Fibroblast of lung (primary cell): Measurements from ENCODE around the gene SELENOI. TPM values are rescaled to one million over a fixed set of nuclear protein-coding genes. Genes with fewer than 3 reads are reported as not detected.

Experiments
- DNase-seq, 2 donors: peaks; one replicate each; pipeline versions ENCODE4 v3.0.0 to v3.0.0-alpha.2; 2010; ENCODE audit warnings: low read depth in 2 of 2
- H2AFZ ChIP-seq: 2 replicates; pipeline ENCODE4 v1.5.1; 2012; ENCODE audit warnings: low read length, control low read depth, inconsistent platforms
- H3K27ac ChIP-seq: 2 replicates; pipeline ENCODE4 v1.5.1; 2011; ENCODE audit warnings: low read length, control low read depth; ENCODE audit not compliant: insufficient read depth
- H3K27me3 ChIP-seq: 2 replicates; pipeline ENCODE4 v1.5.1; 2011; ENCODE audit warnings: mild to moderate bottlenecking, low read length; ENCODE audit not compliant: control insufficient read depth, insufficient read depth
- H3K36me3 ChIP-seq: 2 replicates; pipeline ENCODE4 v1.5.1; 2011; ENCODE audit warnings: low read length; ENCODE audit not compliant: control insufficient read depth, insufficient read depth
- H3K4me1 ChIP-seq: 2 replicates; pipeline ENCODE4 v1.5.1; 2011; ENCODE audit warnings: low read length; ENCODE audit not compliant: control insufficient read depth, insufficient read depth; ENCODE audit errors: extremely low read depth
- H3K4me2 ChIP-seq: 2 replicates; pipeline ENCODE4 v1.5.1; 2011; ENCODE audit warnings: low read length, control low read depth; ENCODE audit not compliant: insufficient read depth; ENCODE audit errors: extremely low read depth
- H3K4me3 ChIP-seq, 4 experiments: fragments of 200-600 bp in 1 of 4; sonication (generic) in 1 of 4; replicated peaks in 1 of 4; 2 replicates each; pipeline ENCODE4 v1.5.1; 2011 to 2016; ENCODE audit warnings: low read length in 4 of 4, low read depth in 3 of 4, mild to moderate bottlenecking in 3 of 4, control low read depth in 2 of 4, inconsistent platforms in 1 of 4, mixed read lengths in 1 of 4; ENCODE audit not compliant: insufficient read depth in 1 of 4; ENCODE audit errors: control extremely low read depth in 1 of 4
- H3K79me2 ChIP-seq: 2 replicates; pipeline ENCODE4 v1.5.1; 2012; ENCODE audit warnings: mild to moderate bottlenecking, low read length, inconsistent platforms; ENCODE audit not compliant: control insufficient read depth, insufficient read depth
- H3K9ac ChIP-seq: 2 replicates; pipeline ENCODE4 v1.5.1; 2011; ENCODE audit warnings: mild to moderate bottlenecking, low read length, control low read depth; ENCODE audit not compliant: insufficient read depth
- H3K9me3 ChIP-seq: 2 replicates; pipeline ENCODE4 v1.5.1; 2012; ENCODE audit warnings: low read depth, low read length; ENCODE audit not compliant: control insufficient read depth, insufficient read depth
- H4K20me1 ChIP-seq: 2 replicates; pipeline ENCODE4 v1.5.1; 2011; ENCODE audit warnings: low read length; ENCODE audit not compliant: control insufficient read depth, insufficient read depth; ENCODE audit errors: extremely low read depth
- EZH2 ChIP-seq: IDR thresholded peaks from 2 replicates; pipeline ENCODE4 v1.5.1; 2012; ENCODE audit warnings: low read length, control low read depth, mild to moderate bottlenecking; ENCODE audit errors: missing control alignments
- polyA plus RNA-seq, 2 donors: library from polyadenylated mRNA; depleted of rRNA in 1 of 2; stranded (reverse) in 1 of 2; unstranded in 1 of 2; fragments of >200 nt; gene quantifications; 2 replicates each; pipeline ENCODE4 v1.2.1, GENCODE V29; 2011 to 2012; ENCODE audit warnings: missing spikeins in 1 of 2
- total RNA-seq: library from RNA; depleted of rRNA; stranded (reverse); fragments of >200 nt; gene quantifications from 2 replicates; pipeline ENCODE4 v1.2.1, GENCODE V29; 2014
- TF ChIP-seq, protein P1 (sequence below), 2 donors: IDR thresholded peaks in 1 of 2; conservative IDR thresholded peaks in 1 of 2; 1 replicate in 1 of 2; 2 replicates in 1 of 2; pipeline ENCODE4 v1.5.1; 2011 to 2012; ENCODE audit warnings: low read length in 2 of 2, control low read depth in 1 of 2, inconsistent platforms in 1 of 2, low read depth in 1 of 2, mild to moderate bottlenecking in 1 of 2

Gene SELENOI
- total and polyA plus RNA-seq, 2 donors (not counting 1 experiment from before 2014, with no cell fraction given), result 11.9 to 18.8 TPM

DNA sequence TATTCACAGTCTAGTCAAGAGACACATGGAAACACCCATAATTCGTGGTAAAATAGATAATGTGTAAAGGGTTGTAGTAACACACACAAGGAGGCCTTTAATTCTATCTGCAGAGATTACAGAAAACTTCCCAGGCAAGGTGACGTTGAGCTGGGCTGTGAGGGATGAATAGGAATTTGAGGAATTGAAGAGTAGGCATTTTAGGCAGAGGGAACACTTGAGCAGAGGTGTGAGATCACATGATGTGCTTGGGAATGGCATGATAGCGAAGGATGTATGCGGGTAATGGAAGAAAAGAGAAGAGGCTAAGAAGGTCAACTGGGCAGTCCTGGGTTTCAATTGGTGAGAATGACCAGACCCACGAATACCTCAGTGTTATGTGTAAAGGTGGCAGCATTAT lies 76.0 kb downstream of the SELENOI start:
- H3K4me2 ChIP-seq, result no peak overlapping the region
- H3K27ac ChIP-seq, result no peak overlapping the region
- no peaks in the 10 kb centered on the region for H3K9me3 ChIP-seq
- no peaks in the 10 kb centered on the region for H3K36me3 ChIP-seq
- no peak for DNase-seq
- H3K27me3 ChIP-seq, result peaks cover 2% of the 10 kb centered on the region
- H2AFZ ChIP-seq, result no peak overlapping the region
- H3K4me1 ChIP-seq, result no peaks in the 10 kb centered on the region
- no peaks in the 10 kb centered on the region for H4K20me1 ChIP-seq
- no peaks in the 10 kb centered on the region for H3K79me2 ChIP-seq
- TF ChIP-seq EZH2, result no peak
- no peak overlapping the region for H3K4me3 ChIP-seq
- no peak overlapping the region for H3K9ac ChIP-seq

DNA sequence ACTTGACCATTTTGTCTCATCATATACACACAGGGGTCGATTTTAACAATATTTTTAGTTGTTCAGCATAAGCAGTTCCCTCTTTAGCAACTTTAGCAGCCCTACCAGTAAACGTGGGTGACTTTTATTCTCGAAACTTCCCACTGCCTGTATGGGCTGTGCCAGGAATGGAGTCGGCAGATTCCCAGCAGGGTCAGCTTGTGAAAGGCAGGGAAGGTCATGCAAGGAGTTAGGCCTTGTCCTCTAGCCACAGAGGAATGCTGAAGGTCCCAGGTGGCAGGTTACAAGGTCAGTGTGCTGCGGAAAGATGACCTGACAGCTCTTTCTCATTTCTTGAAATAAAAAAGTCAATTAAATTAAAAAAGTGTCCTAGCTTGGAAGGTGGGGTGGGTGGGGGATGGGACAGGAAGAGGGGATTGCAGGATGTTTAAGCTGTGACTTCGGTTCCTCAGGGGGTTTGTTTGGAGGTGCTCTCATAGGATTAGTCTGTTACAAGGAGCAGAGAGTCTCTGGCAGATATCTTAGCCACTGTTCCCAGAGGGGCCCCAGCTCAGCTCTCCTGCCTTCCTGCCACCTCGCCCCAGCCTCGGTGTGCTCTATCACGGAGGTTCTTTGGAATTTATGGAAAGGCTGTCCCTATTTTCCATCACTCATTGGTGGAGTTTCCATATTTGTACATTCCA lies 77.1 kb downstream of the SELENOI start:
- Histone ChIP-seq H4K20me1 (no peaks in the 10 kb centered on the region), H3K36me3 (no peaks in the 10 kb centered on the region), H3K9ac (no peak overlapping the region), H3K4me2 (no peak overlapping the region), H3K79me2 (no peaks in the 10 kb centered on the region), H2AFZ (no peak overlapping the region), H3K27ac (no peak overlapping the region), H3K4me3 (no peak overlapping the region), H3K9me3 (no peaks in the 10 kb centered on the region), H3K27me3 (peaks cover 2% of the 10 kb centered on the region), H3K4me1 (no peaks in the 10 kb centered on the region)
- no peak for DNase-seq
- TF ChIP-seq EZH2, result no peak
- TF ChIP-seq, protein P1, sequence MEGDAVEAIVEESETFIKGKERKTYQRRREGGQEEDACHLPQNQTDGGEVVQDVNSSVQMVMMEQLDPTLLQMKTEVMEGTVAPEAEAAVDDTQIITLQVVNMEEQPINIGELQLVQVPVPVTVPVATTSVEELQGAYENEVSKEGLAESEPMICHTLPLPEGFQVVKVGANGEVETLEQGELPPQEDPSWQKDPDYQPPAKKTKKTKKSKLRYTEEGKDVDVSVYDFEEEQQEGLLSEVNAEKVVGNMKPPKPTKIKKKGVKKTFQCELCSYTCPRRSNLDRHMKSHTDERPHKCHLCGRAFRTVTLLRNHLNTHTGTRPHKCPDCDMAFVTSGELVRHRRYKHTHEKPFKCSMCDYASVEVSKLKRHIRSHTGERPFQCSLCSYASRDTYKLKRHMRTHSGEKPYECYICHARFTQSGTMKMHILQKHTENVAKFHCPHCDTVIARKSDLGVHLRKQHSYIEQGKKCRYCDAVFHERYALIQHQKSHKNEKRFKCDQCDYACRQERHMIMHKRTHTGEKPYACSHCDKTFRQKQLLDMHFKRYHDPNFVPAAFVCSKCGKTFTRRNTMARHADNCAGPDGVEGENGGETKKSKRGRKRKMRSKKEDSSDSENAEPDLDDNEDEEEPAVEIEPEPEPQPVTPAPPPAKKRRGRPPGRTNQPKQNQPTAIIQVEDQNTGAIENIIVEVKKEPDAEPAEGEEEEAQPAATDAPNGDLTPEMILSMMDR (conservative IDR thresholded peaks at IDR 0.05 in 1 of 2, IDR thresholded peaks at IDR 0.05 in 1 of 2; ENCODE audit: low read depth in 1 of 2, low read length in 2 of 2), result no peak

DNA sequence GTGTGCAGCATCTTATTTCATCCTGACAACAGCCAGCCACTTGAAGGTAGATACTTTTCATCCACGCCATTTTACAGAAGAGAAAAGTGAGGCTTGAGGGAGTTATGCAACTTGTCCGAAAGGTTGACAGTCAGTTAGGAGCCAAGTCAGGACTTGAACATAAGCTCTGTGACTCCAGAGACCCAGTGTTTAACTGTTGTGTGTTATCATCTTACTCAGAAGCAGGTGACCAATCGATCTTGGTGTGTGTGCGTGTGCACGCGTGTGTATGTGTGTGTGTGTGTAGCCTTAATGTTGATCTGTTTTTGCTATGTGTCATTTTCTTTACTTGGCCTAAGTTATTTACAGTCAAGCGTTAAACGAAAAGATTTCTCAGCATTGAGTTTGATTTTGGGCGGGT lies 77.8 kb downstream of the SELENOI start:
- no peaks in the 10 kb centered on the region for H3K36me3 ChIP-seq
- H3K27me3 ChIP-seq, result peaks cover 2% of the 10 kb centered on the region
- no peaks in the 10 kb centered on the region for H3K4me1 ChIP-seq
- H3K9me3 ChIP-seq, result no peaks in the 10 kb centered on the region
- DNase-seq, result no peak
- TF ChIP-seq, protein P1 (conservative IDR thresholded peaks at IDR 0.05 in 1 of 2, IDR thresholded peaks at IDR 0.05 in 1 of 2; ENCODE audit: low read depth in 1 of 2, low read length in 2 of 2), result no peak
- no peak for TF ChIP-seq EZH2
- H3K4me3 ChIP-seq, result no peak overlapping the region
- no peak overlapping the region for H3K27ac ChIP-seq
- H4K20me1 ChIP-seq, result no peaks in the 10 kb centered on the region
- H3K4me2 ChIP-seq, result no peak overlapping the region
- H3K79me2 ChIP-seq, result no peaks in the 10 kb centered on the region
- no peak overlapping the region for H3K9ac ChIP-seq
- H2AFZ ChIP-seq, result no peak overlapping the region
